ENCODE measurements around the gene NCAPG2.

DNA sequence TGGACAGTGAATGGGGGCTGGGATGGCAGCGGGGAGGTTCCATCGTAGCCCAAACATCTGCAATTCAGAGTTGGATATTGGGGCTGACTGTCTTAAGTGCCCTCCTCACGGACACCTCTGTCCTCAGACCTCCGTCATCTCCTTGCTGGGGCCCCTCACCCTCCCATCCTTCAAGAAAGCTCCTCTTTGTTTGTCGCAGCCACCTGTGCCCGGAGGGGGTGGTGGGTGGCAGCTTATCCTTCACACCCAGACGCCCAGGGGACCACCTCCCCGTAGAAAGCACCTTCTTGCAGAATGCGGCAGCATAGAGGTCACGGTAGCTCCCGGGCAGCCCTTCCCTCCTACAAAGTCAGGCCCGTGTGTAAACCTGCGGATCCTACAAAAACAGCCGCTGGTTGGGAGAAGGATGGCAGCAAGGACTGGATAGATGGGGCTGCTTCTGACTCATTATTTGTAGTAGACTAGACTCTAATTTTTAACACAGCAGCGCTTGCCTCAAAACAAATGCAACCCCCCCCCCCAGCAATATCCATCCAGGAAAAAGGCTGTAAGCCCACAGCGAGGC is 115.6 kb downstream of the NCAPG2 start:
- TF ChIP-seq POLR2AphosphoS5 (IDR thresholded peaks at IDR 0.05; ENCODE audit: low read depth) (no peak), EZH2 (IDR thresholded peaks at IDR 0.05; ENCODE audit: low read depth, unreplicated experiment) (no peak), CREB1 (CRISPR knock-in tag; IDR thresholded peaks at IDR 0.05; ENCODE audit: low read depth) (no peak), ZNF114 (CRISPR knock-in tag; IDR thresholded peaks at IDR 0.05) (no peak), EZH2phosphoT487 (IDR thresholded peaks at IDR 0.05; ENCODE audit: unreplicated experiment) (no peak), JUNB (IDR thresholded peaks at IDR 0.05; ENCODE audit: unreplicated experiment) (no peak), NANOG (IDR thresholded peaks at IDR 0.05; ENCODE audit: borderline replicate concordance) (no peak), ZNF331 (CRISPR knock-in tag; IDR thresholded peaks at IDR 0.05; ENCODE audit: low read depth) (no peak)
- TF ChIP-seq, protein P1, sequence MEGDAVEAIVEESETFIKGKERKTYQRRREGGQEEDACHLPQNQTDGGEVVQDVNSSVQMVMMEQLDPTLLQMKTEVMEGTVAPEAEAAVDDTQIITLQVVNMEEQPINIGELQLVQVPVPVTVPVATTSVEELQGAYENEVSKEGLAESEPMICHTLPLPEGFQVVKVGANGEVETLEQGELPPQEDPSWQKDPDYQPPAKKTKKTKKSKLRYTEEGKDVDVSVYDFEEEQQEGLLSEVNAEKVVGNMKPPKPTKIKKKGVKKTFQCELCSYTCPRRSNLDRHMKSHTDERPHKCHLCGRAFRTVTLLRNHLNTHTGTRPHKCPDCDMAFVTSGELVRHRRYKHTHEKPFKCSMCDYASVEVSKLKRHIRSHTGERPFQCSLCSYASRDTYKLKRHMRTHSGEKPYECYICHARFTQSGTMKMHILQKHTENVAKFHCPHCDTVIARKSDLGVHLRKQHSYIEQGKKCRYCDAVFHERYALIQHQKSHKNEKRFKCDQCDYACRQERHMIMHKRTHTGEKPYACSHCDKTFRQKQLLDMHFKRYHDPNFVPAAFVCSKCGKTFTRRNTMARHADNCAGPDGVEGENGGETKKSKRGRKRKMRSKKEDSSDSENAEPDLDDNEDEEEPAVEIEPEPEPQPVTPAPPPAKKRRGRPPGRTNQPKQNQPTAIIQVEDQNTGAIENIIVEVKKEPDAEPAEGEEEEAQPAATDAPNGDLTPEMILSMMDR (conservative IDR thresholded peaks at IDR 0.05; ENCODE audit: low read depth in 2 of 2), result no peak
- TF ChIP-seq, protein P2, sequence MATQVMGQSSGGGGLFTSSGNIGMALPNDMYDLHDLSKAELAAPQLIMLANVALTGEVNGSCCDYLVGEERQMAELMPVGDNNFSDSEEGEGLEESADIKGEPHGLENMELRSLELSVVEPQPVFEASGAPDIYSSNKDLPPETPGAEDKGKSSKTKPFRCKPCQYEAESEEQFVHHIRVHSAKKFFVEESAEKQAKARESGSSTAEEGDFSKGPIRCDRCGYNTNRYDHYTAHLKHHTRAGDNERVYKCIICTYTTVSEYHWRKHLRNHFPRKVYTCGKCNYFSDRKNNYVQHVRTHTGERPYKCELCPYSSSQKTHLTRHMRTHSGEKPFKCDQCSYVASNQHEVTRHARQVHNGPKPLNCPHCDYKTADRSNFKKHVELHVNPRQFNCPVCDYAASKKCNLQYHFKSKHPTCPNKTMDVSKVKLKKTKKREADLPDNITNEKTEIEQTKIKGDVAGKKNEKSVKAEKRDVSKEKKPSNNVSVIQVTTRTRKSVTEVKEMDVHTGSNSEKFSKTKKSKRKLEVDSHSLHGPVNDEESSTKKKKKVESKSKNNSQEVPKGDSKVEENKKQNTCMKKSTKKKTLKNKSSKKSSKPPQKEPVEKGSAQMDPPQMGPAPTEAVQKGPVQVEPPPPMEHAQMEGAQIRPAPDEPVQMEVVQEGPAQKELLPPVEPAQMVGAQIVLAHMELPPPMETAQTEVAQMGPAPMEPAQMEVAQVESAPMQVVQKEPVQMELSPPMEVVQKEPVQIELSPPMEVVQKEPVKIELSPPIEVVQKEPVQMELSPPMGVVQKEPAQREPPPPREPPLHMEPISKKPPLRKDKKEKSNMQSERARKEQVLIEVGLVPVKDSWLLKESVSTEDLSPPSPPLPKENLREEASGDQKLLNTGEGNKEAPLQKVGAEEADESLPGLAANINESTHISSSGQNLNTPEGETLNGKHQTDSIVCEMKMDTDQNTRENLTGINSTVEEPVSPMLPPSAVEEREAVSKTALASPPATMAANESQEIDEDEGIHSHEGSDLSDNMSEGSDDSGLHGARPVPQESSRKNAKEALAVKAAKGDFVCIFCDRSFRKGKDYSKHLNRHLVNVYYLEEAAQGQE (IDR thresholded peaks at IDR 0.05; ENCODE audit: unreplicated experiment), result no peak
- TF ChIP-seq, protein P3, sequence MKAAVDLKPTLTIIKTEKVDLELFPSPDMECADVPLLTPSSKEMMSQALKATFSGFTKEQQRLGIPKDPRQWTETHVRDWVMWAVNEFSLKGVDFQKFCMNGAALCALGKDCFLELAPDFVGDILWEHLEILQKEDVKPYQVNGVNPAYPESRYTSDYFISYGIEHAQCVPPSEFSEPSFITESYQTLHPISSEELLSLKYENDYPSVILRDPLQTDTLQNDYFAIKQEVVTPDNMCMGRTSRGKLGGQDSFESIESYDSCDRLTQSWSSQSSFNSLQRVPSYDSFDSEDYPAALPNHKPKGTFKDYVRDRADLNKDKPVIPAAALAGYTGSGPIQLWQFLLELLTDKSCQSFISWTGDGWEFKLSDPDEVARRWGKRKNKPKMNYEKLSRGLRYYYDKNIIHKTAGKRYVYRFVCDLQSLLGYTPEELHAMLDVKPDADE (IDR thresholded peaks at IDR 0.05), result no peak

All from GM23338 (cell line).